ENCODE data around the gene MMEL1.

Gene MMEL1

DNA sequence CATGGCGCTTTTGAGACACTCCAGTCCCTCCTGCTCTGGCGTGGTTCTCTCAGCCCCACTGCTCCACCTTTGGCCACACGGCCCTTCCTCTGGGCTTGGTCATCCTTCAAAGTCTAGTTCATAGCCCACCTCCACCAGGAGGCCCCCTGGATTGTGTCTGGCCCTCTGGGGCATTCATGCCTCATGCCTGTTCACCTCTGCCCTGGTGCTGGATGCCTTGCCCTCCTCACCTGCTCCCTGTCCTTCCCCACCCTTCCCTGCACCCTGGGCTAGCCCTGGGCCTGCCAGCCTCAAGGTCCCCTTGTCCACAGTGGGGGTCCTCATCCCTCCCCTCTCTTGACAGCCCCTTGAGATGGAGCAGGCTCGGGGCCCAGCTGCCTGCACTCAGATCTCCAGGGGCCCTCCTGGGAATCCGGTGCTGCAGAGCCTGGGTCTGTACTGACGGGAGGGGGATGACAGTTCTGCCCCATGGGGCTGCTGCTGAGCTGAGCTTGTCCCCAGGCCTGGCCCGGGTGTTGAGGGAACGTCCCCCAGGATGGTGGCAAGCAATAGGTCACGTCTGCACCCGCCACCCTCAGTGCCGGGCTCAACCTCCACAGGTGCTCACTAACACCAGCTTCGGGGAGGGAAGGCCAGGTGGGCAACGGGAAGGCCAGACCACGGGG lies 27.8 kb downstream of the MMEL1 start:
- DNase-seq, result no peak

DNA sequence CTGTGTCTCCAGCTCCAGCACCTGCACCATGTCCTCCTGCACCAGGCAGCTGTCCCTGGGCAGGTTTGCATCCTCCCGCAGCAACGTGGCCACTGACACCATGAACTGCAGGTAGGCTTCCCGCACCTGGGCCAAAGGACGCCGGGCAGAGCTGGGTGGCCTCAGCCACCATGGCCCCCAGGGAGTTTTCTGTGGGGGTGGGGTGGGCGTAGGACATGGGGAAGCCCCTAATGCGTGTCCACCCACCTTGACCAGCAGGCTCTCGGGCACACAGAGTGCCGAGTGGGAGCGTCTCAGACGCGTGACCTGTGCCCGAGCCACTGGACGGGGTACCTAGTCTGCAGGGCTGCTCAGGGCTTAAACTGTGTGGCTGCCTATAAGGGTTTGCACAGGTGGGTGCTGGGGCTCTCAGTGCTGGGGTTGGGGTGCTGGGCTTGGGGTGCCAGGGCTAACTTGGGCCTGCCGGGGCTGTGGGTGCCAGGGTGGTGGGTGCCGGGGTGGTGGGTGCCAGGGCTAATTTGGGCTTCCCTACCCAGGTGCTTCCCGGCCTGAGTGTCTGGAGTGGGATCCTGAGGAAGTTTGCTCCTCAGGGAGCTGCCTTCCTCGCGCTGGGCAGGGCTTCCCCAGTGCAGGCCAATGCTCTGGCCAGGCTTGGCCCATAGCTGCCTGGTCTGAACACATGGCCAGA lies 28.5 kb downstream of the MMEL1 start:
- DNase-seq, result no peak

DNA sequence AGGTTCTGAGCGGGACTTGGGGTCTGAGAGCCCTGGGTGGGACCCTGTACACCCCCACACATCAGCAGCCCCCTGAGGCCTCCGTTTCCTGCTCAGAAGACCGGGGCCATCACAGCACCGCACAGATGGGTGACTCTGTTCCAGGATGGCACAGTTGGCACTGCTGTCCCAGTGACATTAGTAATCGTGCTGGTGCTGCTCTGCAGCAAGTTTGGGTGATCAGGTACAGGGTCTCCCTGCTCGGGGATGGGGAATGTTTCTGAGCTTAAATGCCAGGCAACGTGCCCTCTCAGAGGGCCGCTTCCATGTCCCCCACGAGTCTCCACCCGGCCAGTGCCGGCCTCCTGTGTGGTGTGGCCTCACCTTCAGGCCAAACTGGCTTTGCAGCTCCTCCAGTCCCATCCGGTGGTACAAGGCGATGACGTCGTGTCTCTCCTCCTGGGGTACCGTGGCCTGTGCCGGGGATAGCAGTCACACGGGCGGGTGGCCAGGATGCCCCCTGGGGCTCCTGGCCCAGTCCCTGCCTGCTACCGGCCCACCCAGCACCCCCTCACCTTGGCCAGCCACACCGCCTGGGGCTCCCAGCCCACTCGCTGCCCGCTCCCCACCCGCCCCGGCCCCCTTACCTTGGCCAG lies 29.2 kb downstream of the MMEL1 start:
- DNase-seq, result no peak

DNA sequence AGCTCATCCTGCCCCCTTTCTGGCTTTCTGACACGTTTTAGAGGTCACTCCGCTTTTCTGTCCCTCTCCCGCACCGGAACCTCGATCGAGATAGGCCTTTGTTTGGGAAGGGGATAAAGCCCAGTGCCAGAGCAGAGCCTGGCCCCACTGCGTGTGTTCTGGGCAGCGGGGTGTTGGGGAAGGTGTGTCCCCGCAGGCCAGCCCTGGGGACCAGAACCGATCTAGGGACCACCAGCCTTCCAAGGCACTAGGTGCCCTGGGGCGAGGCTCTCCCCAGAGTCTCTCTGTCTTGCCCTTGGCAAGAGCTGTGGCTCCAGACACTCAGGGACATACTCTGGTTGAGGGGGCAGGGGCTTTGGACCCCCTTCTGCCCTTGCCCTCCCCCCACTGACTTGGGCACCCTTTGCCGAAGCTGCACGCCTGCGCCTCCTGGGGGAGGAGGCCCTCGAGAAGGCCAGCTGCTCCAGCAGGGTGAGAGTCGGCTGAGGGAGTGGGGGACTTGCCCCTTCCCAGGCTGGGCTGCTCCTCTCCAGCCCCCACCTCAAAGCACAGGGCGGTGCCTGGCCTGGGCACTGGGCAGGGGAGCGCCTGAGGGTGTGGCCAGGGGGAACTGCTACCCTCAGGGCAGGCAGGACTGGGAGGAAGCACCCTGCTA lies 29.8 kb downstream of the MMEL1 start:
- DNase-seq, result no peak

DNA sequence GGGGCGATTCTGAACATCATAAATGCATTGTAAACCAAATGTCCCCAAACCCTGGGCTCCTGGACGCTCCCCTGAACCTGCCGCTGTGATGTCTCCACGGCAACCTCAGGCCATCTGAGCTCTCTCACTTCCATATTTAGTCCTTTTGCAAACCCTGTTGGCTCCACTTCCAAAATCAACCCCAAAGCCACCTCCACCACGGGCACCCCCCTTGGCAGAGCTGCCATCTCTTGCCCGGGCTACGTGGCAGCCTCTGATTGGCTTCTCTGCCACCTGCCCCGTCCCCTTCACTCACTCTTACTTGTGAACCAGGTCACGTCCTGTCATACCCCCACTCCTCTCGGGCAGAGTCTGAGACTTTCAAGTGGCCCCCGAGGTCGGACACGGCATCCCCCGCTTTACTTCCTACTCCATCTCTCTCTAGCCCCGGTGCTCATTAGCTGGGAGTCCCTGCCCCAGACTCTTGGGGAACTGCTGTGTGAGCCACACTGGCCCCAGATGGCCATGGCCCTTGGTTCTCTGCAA lies 30.4 kb downstream of the MMEL1 start:
- no peak for DNase-seq

- no peak for DNase-seq
Observed at GRCh38 chr1:2601721-2602303, 31.0 kb downstream of the MMEL1 start.

- no peak for DNase-seq
Observed at GRCh38 chr1:2598329-2598931, 34.4 kb downstream of the MMEL1 start.

- DNase-seq, result no peak
Observed at GRCh38 chr1:2597441-2598328, 35.1 kb downstream of the MMEL1 start.

DNA sequence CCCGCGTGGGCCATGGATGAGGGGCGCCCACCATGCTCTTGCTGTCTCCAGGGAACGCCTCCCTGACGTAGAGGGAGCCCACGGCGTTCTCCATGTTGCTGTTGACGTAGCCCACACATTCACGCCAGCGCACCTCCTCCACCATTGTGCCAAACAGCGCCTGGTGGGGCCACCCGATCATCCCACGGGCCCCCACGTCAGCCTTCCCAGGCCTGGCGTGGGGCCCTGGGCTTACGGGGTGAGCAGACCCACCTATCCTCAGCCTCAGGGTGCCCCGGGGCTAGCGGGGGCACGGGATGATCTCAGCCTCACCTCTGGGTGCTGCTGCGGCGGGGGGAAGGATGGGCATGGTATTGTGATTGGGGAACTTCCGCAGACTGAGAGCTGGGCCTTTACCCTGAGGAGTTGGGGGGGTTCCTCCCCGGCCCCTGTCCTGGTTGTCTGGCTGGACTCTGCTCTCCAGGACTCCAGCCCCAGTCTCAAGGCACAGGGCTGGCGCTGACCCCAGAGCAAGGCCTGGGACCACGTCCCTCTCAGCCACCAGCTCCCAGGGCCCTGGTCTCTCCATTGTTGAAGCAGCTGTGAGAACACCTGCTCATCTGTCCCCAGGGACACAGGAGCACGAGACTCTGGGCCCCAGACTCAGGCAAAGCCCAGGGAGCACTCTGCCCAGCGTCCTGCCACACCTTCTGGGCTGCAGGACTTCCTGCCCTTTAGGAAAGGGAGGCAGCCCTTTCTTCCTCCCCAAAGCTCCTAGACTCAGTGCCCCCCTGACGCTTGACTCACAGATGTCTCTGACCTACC lies 36.1 kb downstream of the MMEL1 start:
- DNase-seq, result no peak

- DNase-seq, result no peak
Observed at GRCh38 chr1:2595812-2596529, 36.8 kb downstream of the MMEL1 start.

- no peak for DNase-seq
Observed at GRCh38 chr1:2595261-2595811, 37.5 kb downstream of the MMEL1 start.

DNA sequence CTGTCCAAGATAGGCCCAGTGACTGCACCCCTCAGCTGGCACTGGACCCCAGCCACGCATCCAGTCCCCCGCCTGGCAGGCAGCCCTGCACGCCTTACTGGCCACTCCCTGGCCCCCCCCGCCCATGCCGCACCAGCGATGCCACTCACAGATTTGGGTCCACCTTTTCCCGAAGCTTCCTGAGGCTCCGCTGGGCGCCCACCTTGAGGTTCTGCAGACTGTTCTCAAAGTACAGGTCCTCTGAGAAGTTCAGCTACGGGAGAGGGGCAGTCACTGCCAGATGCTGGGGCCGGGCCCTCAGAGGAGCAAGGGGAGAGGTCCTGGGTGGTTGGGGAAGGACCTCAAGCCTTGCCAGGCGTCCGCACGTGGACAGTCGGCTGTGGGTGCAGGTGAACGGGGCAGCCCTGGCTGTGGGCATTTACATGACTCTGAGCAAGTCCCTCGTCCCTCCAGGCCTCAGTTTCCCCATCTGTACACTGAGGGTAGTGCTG lies 38.1 kb downstream of the MMEL1 start:
- DNase-seq, result no peak

- DNase-seq, result no peak
Observed at GRCh38 chr1:2594001-2594640, 38.7 kb downstream of the MMEL1 start.

DNA sequence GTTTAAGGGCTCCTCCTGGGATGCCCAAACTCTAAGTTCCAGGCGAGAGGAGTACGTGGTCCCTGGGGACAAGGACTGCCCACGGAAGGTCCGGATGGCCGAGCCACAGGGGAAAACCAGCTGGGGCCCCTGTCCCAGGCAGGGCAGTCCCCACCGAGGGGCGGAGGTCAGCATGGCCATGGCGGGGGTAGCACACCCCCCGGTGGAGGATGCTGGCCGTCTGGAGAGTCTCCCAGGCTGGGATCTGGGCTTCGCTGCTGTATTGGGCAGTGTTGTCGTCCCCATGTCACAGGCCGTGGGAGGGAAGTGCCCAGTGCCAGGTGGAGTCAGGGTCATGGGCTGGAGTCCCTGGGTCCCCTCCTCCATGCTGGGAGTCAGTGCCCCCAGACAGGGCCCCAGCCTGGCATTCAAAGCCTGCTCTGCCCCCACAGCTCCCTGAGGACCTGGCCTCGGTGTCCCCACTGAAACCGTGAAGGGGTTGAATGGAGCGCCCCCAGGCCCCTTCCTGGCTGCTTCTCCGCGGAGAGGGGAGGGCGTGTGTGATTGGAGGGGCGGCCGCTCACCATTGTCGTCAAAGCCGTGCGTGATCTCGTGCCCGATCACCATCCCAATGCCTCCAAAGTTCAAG lies 39.5 kb downstream of the MMEL1 start:
- DNase-seq, result no peak

DNA sequence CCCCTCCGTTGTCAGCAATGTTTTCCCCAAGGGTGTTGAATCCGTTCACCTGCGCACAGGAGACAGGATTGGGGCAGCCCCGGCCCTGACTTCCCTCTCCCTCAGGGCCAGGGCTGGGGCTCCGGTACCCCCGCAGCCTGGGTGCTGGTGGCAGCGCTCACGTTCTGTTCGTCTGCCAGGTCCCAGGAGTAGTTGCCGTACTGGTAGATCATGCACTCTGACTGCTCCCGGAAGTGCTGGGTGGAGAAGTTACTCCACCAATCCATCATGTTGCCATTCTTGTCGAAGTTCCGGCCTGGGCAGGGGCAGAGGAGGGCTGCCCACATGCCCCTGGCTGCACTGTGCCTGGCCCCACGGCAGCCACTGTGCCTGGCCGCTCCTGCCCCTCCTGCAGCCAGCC lies 40.1 kb downstream of the MMEL1 start:
- DNase-seq, result no peak

GRCh38 chr1:2591581-2592261 lies 41.1 kb downstream of the MMEL1 start:
- DNase-seq, result no peak

DNA sequence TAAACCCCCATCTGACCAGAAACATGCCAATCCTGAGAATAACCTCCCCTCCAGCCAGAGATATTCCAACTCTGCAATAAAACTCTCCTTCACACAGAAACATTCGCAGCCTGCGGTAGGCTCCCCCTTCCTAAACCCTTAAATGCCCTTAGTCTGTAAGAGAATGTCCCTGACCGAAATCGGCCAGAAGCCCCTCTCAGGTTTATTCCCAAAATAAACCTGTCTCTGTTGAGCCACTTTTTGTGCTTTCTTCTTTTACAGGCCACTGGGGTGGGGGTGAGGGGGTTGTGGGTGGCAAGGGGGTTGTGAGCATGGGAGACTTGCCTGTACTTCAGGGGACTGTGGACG lies 41.6 kb downstream of the MMEL1 start:
- DNase-seq, result no peak
